ENCODE results near the gene TNC.

TNC gene

GRCh38 chr9:115073456-115073855 lies 44.5 kb downstream of the TNC start:
- H3K4me1 ChIP-seq (ENCODE audit: insufficient read depth, insufficient read length), result no peaks in the 10 kb centered on the region
- no peak for TF ChIP-seq YY1 (IDR thresholded peaks at IDR 0.05; ENCODE audit: insufficient read depth, insufficient read length)
- TF ChIP-seq ZNF274 (IDR thresholded peaks at IDR 0.05; ENCODE audit: low read depth, low read length), result no peak
- TF ChIP-seq SUZ12 (IDR thresholded peaks at IDR 0.05; ENCODE audit: extremely low read depth, insufficient read depth, insufficient read length), result no peak
- peaks cover 82% of the 10 kb centered on the region for H3K36me3 ChIP-seq (ENCODE audit: insufficient read depth, insufficient read length, low read length)
- H3K9ac ChIP-seq (ENCODE audit: insufficient read length, low read depth), result no peak overlapping the region
- no peak overlapping the region for H3K4me3 ChIP-seq (ENCODE audit: insufficient read length, low read depth)
- H3K9me3 ChIP-seq (ENCODE audit: insufficient read depth, low read length), result no peaks in the 10 kb centered on the region
- no peaks in the 10 kb centered on the region for H3K27me3 ChIP-seq (ENCODE audit: insufficient read depth, insufficient read length)
- DNase-seq (ENCODE audit: low read depth, low spot score), result no peak

- no peaks in the 10 kb centered on the region for H3K9me3 ChIP-seq (ENCODE audit: insufficient read depth, low read length)
- H3K27me3 ChIP-seq (ENCODE audit: insufficient read depth, insufficient read length), result no peaks in the 10 kb centered on the region
- TF ChIP-seq YY1 (IDR thresholded peaks at IDR 0.05; ENCODE audit: insufficient read depth, insufficient read length) (no peak), SUZ12 (IDR thresholded peaks at IDR 0.05; ENCODE audit: extremely low read depth, insufficient read depth, insufficient read length) (no peak), ZNF274 (IDR thresholded peaks at IDR 0.05; ENCODE audit: low read depth, low read length) (no peak)
- H3K9ac ChIP-seq (ENCODE audit: insufficient read length, low read depth), result no peak overlapping the region
- H3K36me3 ChIP-seq (ENCODE audit: insufficient read depth, insufficient read length, low read length), result peaks cover 82% of the 10 kb centered on the region
- H3K4me3 ChIP-seq (ENCODE audit: insufficient read length, low read depth), result no peak overlapping the region
- no peak for DNase-seq (ENCODE audit: low read depth, low spot score)
- no peaks in the 10 kb centered on the region for H3K4me1 ChIP-seq (ENCODE audit: insufficient read depth, insufficient read length)
Observed at GRCh38 chr9:115071176-115071575, 46.8 kb downstream of the TNC start.

- H3K9me3 ChIP-seq (ENCODE audit: insufficient read depth, low read length), result no peaks in the 10 kb centered on the region
- peaks cover 81% of the 10 kb centered on the region for H3K36me3 ChIP-seq (ENCODE audit: insufficient read depth, insufficient read length, low read length)
- H3K4me1 ChIP-seq (ENCODE audit: insufficient read depth, insufficient read length), result peaks cover under 1% of the 10 kb centered on the region
- H3K9ac ChIP-seq (ENCODE audit: insufficient read length, low read depth), result no peak overlapping the region
- no peak overlapping the region for H3K4me3 ChIP-seq (ENCODE audit: insufficient read length, low read depth)
- TF ChIP-seq ZNF274 (IDR thresholded peaks at IDR 0.05; ENCODE audit: low read depth, low read length) (no peak), SUZ12 (IDR thresholded peaks at IDR 0.05; ENCODE audit: extremely low read depth, insufficient read depth, insufficient read length) (no peak), YY1 (IDR thresholded peaks at IDR 0.05; ENCODE audit: insufficient read depth, insufficient read length) (no peak)
- no peaks in the 10 kb centered on the region for H3K27me3 ChIP-seq (ENCODE audit: insufficient read depth, insufficient read length)
- DNase-seq (ENCODE audit: low read depth, low spot score), result no peak
Observed at GRCh38 chr9:115069771-115070170, 48.2 kb downstream of the TNC start.

- Histone ChIP-seq H3K9ac (ENCODE audit: insufficient read length, low read depth) (no peak overlapping the region), H3K36me3 (ENCODE audit: insufficient read depth, insufficient read length, low read length) (peaks cover 81% of the 10 kb centered on the region), H3K9me3 (ENCODE audit: insufficient read depth, low read length) (no peaks in the 10 kb centered on the region), H3K4me3 (ENCODE audit: insufficient read length, low read depth) (no peak overlapping the region), H3K4me1 (ENCODE audit: insufficient read depth, insufficient read length) (peaks cover 3% of the 10 kb centered on the region), H3K27me3 (ENCODE audit: insufficient read depth, insufficient read length) (no peaks in the 10 kb centered on the region)
- TF ChIP-seq SUZ12 (IDR thresholded peaks at IDR 0.05; ENCODE audit: extremely low read depth, insufficient read depth, insufficient read length) (no peak), ZNF274 (IDR thresholded peaks at IDR 0.05; ENCODE audit: low read depth, low read length) (no peak), YY1 (IDR thresholded peaks at IDR 0.05; ENCODE audit: insufficient read depth, insufficient read length) (no peak)
- DNase-seq (ENCODE audit: low read depth, low spot score), result no peak
Observed at GRCh38 chr9:115069302-115069701, 48.7 kb downstream of the TNC start.

- Histone ChIP-seq H3K36me3 (ENCODE audit: insufficient read depth, insufficient read length, low read length) (peaks cover 81% of the 10 kb centered on the region), H3K27me3 (ENCODE audit: insufficient read depth, insufficient read length) (no peaks in the 10 kb centered on the region), H3K4me3 (ENCODE audit: insufficient read length, low read depth) (no peak overlapping the region), H3K9me3 (ENCODE audit: insufficient read depth, low read length) (no peaks in the 10 kb centered on the region), H3K9ac (ENCODE audit: insufficient read length, low read depth) (no peak overlapping the region), H3K4me1 (ENCODE audit: insufficient read depth, insufficient read length) (peaks cover 3% of the 10 kb centered on the region)
- DNase-seq (ENCODE audit: low read depth, low spot score), result no peak
- no peak for TF ChIP-seq ZNF274 (IDR thresholded peaks at IDR 0.05; ENCODE audit: low read depth, low read length)
- TF ChIP-seq SUZ12 (IDR thresholded peaks at IDR 0.05; ENCODE audit: extremely low read depth, insufficient read depth, insufficient read length), result no peak
- TF ChIP-seq YY1 (IDR thresholded peaks at IDR 0.05; ENCODE audit: insufficient read depth, insufficient read length), result no peak
Observed at GRCh38 chr9:115068031-115068430, 49.9 kb downstream of the TNC start.

GRCh38 chr9:115063058-115063845 lies 54.7 kb downstream of the TNC start:
- Histone ChIP-seq H3K27me3 (ENCODE audit: insufficient read depth, insufficient read length) (no peaks in the 10 kb centered on the region), H3K36me3 (ENCODE audit: insufficient read depth, insufficient read length, low read length) (peaks cover 83% of the 10 kb centered on the region), H3K9me3 (ENCODE audit: insufficient read depth, low read length) (no peaks in the 10 kb centered on the region), H3K4me1 (ENCODE audit: insufficient read depth, insufficient read length) (peaks cover 3% of the 10 kb centered on the region), H3K4me3 (ENCODE audit: insufficient read length, low read depth) (no peak overlapping the region), H3K9ac (ENCODE audit: insufficient read length, low read depth) (no peak overlapping the region)
- TF ChIP-seq SUZ12 (IDR thresholded peaks at IDR 0.05; ENCODE audit: extremely low read depth, insufficient read depth, insufficient read length) (no peak), ZNF274 (IDR thresholded peaks at IDR 0.05; ENCODE audit: low read depth, low read length) (no peak), YY1 (IDR thresholded peaks at IDR 0.05; ENCODE audit: insufficient read depth, insufficient read length) (no peak)
- no peak for DNase-seq (ENCODE audit: low read depth, low spot score)

GRCh38 chr9:115058684-115059315 lies 59.2 kb downstream of the TNC start:
- no peaks in the 10 kb centered on the region for H3K9me3 ChIP-seq (ENCODE audit: insufficient read depth, low read length)
- H3K36me3 ChIP-seq (ENCODE audit: insufficient read depth, insufficient read length, low read length), result peaks cover 91% of the 10 kb centered on the region
- no peak overlapping the region for H3K4me3 ChIP-seq (ENCODE audit: insufficient read length, low read depth)
- H3K27me3 ChIP-seq (ENCODE audit: insufficient read depth, insufficient read length), result no peaks in the 10 kb centered on the region
- no peak overlapping the region for H3K9ac ChIP-seq (ENCODE audit: insufficient read length, low read depth)
- no peaks in the 10 kb centered on the region for H3K4me1 ChIP-seq (ENCODE audit: insufficient read depth, insufficient read length)
- no peak for DNase-seq (ENCODE audit: low read depth, low spot score)
- TF ChIP-seq ZNF274 (IDR thresholded peaks at IDR 0.05; ENCODE audit: low read depth, low read length) (no peak), YY1 (IDR thresholded peaks at IDR 0.05; ENCODE audit: insufficient read depth, insufficient read length) (no peak), SUZ12 (IDR thresholded peaks at IDR 0.05; ENCODE audit: extremely low read depth, insufficient read depth, insufficient read length) (no peak)
